H54 (cell line): ENCODE results near the gene SHANK2.
"Not testable (repeated sequence)": the region's sequence is repeated elsewhere in the genome, so short reads cannot be mapped to it uniquely, and the experiment has no call there.

Experiments used
- DNase-seq: peaks from one replicate; pipeline ENCODE4 v3.0.0; 2011; ENCODE audit warnings: low spot score, mixed read lengths; ENCODE audit not compliant: insufficient read length
- FAIRE-seq: peaks from 3 replicates; lab custom pipeline; 2011; peaks lifted over from hg19 to GRCh38; lab: Jason Lieb, UNC
- POLR2A ChIP-seq: IDR thresholded peaks from 2 replicates; pipeline ENCODE4 v1.6.1; 2011; ENCODE audit warnings: low read depth, mild to moderate bottlenecking, low read length

SHANK2 gene

GRCh38 chr11:71244116-71244810, 8.1 kb downstream of the SHANK2 start:
- FAIRE-seq (no peak), DNase-seq (no peak)
- TF ChIP-seq POLR2A, result no peak

- FAIRE-seq (no peak), DNase-seq (no peak)
- no peak for TF ChIP-seq POLR2A
These were observed 10.0 kb downstream of the SHANK2 start for GRCh38 chr11:71242391-71242790.

GRCh38 chr11:71241721-71242259, 10.6 kb downstream of the SHANK2 start:
- FAIRE-seq, result no peak
- no peak for TF ChIP-seq POLR2A
- DNase-seq, result no peak

GRCh38 chr11:71240865-71241691, 11.3 kb downstream of the SHANK2 start:
- no peak for DNase-seq
- FAIRE-seq, result no peak
- TF ChIP-seq POLR2A, result no peak

GRCh38 chr11:71240061-71240690, 12.2 kb downstream of the SHANK2 start:
- DNase-seq (no peak), FAIRE-seq (no peak)
- no peak for TF ChIP-seq POLR2A

- FAIRE-seq (no peak), DNase-seq (no peak)
- TF ChIP-seq POLR2A, result no peak
These were observed 12.8 kb downstream of the SHANK2 start for GRCh38 chr11:71239581-71239980.

- no peak for DNase-seq
- no peak for FAIRE-seq
- no peak for TF ChIP-seq POLR2A
These were observed 13.4 kb downstream of the SHANK2 start for GRCh38 chr11:71238941-71239340.

- DNase-seq, result no peak
- no peak for TF ChIP-seq POLR2A
- no peak for FAIRE-seq
These were observed 14.0 kb downstream of the SHANK2 start for GRCh38 chr11:71238285-71238875.

- no peak for FAIRE-seq
- DNase-seq, result no peak
- TF ChIP-seq POLR2A, result no peak
These were observed 14.5 kb downstream of the SHANK2 start for GRCh38 chr11:71237853-71238252.

GRCh38 chr11:71236836-71237475, 15.4 kb downstream of the SHANK2 start:
- DNase-seq (no peak), FAIRE-seq (no peak)
- TF ChIP-seq POLR2A, result no peak

GRCh38 chr11:71235719-71236118, 16.7 kb downstream of the SHANK2 start:
- no peak for TF ChIP-seq POLR2A
- FAIRE-seq (no peak), DNase-seq (no peak)

- not testable (repeated sequence) for FAIRE-seq, DNase-seq
These were observed 18.2 kb downstream of the SHANK2 start for GRCh38 chr11:71233896-71234852.
